H1 (cell line): ENCODE data around the gene SP1. TPM values are rescaled to one million over a fixed set of nuclear protein-coding genes. Genes with fewer than 3 reads are reported as not detected.
"Not testable (repeated sequence)": the region's sequence is repeated elsewhere in the genome, so short reads cannot be mapped to it uniquely, and the experiment has no call there.

Experiments used
- CTCF ChIA-PET: fragments of 300-600 bp; sonication (Branson Sonifier 250); formaldehyde crosslinking; loops from one replicate; lab custom pipeline; 2021; ENCODE audit not compliant: partially characterized antibody; lab: Charles Lee
- POLR2A ChIA-PET: fragments of 300-600 bp; sonication (Branson Sonifier 250); formaldehyde crosslinking; loops from one replicate; lab custom pipeline; 2021; ENCODE audit warnings: inconsistent platforms; ENCODE audit not compliant: partially characterized antibody; lab: Charles Lee
- DNase-seq, 2 experiments: peaks; one replicate each; pipeline versions ENCODE4 v3.0.0 to v3.0.0-alpha.2; 2010 to 2022; ENCODE audit warnings: low spot score in 2 of 2, low read depth in 1 of 2, mixed read lengths in 1 of 2
- FAIRE-seq: peaks from 2 replicates; lab custom pipeline; 2011; peaks lifted over from hg19 to GRCh38; lab: Jason Lieb, UNC
- H2AFZ ChIP-seq: 2 replicates; pipeline ENCODE4 v1.8.1; 2012; ENCODE audit warnings: low read length, inconsistent platforms
- H2AK5ac ChIP-seq: 2 replicates; pipeline ENCODE4 v1.6.1; 2013; ENCODE audit warnings: low read depth, low read length
- H2BK120ac ChIP-seq: replicated peaks from 2 replicates; pipeline ENCODE3; 2013; ENCODE audit warnings: low read depth, low read length, inconsistent platforms
- H2BK12ac ChIP-seq: 2 replicates; pipeline ENCODE4 v1.6.1; 2013; ENCODE audit warnings: low read depth, low read length
- H2BK15ac ChIP-seq: 2 replicates; pipeline ENCODE4 v1.6.1; 2013; ENCODE audit warnings: low read length
- H2BK20ac ChIP-seq: 2 replicates; pipeline ENCODE4 v1.6.1; 2013; ENCODE audit warnings: low read length
- H2BK5ac ChIP-seq: 2 replicates; pipeline ENCODE4 v1.6.1; 2013; ENCODE audit warnings: low read depth, low read length
- H3K14ac ChIP-seq: 2 replicates; pipeline ENCODE4 v1.6.1; 2013; ENCODE audit warnings: inconsistent platforms; ENCODE audit not compliant: insufficient read length
- H3K18ac ChIP-seq: 2 replicates; pipeline ENCODE4 v1.6.1; 2013; ENCODE audit warnings: low read length; ENCODE audit errors: extremely low read depth
- H3K23ac ChIP-seq: 2 replicates; pipeline ENCODE4 v1.6.1; 2013; ENCODE audit warnings: inconsistent platforms; ENCODE audit not compliant: insufficient read length
- H3K23me2 ChIP-seq: 2 replicates; pipeline ENCODE4 v1.6.1; 2013; ENCODE audit warnings: low read depth, low read length
- H3K27ac ChIP-seq: 2 replicates; pipeline ENCODE4 v1.6.1; 2011; ENCODE audit warnings: low read depth, low read length, inconsistent platforms
- H3K27me3 ChIP-seq, 4 experiments: replicated peaks in 1 of 4; 1 replicate in 1 of 4; 2 replicates in 3 of 4; pipeline versions ENCODE4 v1.6.1 to v1.8.1; 2011 to 2013; ENCODE audit warnings: low read length in 3 of 4, mild to moderate bottlenecking in 3 of 4, inconsistent platforms in 2 of 4, mixed read lengths in 2 of 4, moderate library complexity in 1 of 4; ENCODE audit not compliant: control insufficient read depth in 3 of 4, insufficient read depth in 3 of 4; ENCODE audit errors: extremely low read depth in 1 of 4
- H3K36me3 ChIP-seq, 4 experiments: 2 replicates each; pipeline versions ENCODE4 v1.6.1 to v1.8.1; 2011 to 2013; ENCODE audit warnings: mild to moderate bottlenecking in 4 of 4, low read length in 3 of 4, moderate library complexity in 2 of 4, control low read depth in 1 of 4, inconsistent platforms in 1 of 4; ENCODE audit not compliant: insufficient read depth in 4 of 4, control insufficient read depth in 2 of 4
- H3K4ac ChIP-seq: replicated peaks from 2 replicates; pipeline ENCODE3; 2013; ENCODE audit warnings: low read length, low read depth, mixed read lengths, inconsistent platforms; ENCODE audit not compliant: insufficient read length
- H3K4me1 ChIP-seq, 4 experiments: replicated peaks in 1 of 4; 1 replicate in 1 of 4; 2 replicates in 3 of 4; pipeline versions ENCODE4 v1.6.1 to v1.8.1; 2011 to 2013; ENCODE audit warnings: low read length in 3 of 4, inconsistent platforms in 2 of 4, mixed read lengths in 1 of 4; ENCODE audit not compliant: insufficient read depth in 4 of 4, control insufficient read depth in 3 of 4
- H3K4me2 ChIP-seq, 2 experiments: 2 replicates each; pipeline versions ENCODE4 v1.6.1 to v1.8.1; 2011 to 2013; ENCODE audit warnings: low read depth in 2 of 2, low read length in 2 of 2, control low read depth in 1 of 2, inconsistent platforms in 1 of 2, mild to moderate bottlenecking in 1 of 2; ENCODE audit not compliant: insufficient read depth in 1 of 2
- H3K4me3 ChIP-seq, 4 experiments: fragments of 200-600, 300-600 bp in 1 of 4; sonication (generic), shearing (Covaris generic), sonication (Bioruptor Twin) in 1 of 4; 2 replicates each; pipeline versions ENCODE4 v1.5.1 to v1.8.1; 2011 to 2016; ENCODE audit warnings: low read length in 4 of 4, low read depth in 3 of 4, control low read depth in 2 of 4, inconsistent platforms in 2 of 4, mild to moderate bottlenecking in 2 of 4, mixed read lengths in 1 of 4, moderate library complexity in 1 of 4; ENCODE audit not compliant: insufficient read depth in 2 of 4; ENCODE audit errors: extremely low read depth in 1 of 4
- H3K56ac ChIP-seq: replicated peaks from 2 replicates; pipeline ENCODE3; 2013; ENCODE audit warnings: low read depth, mild to moderate bottlenecking, mixed read lengths, low read length, inconsistent platforms; ENCODE audit not compliant: insufficient read length
- H3K79me1 ChIP-seq: 2 replicates; pipeline ENCODE4 v1.6.1; 2013; ENCODE audit warnings: low read depth, low read length, control low read depth
- H3K79me2 ChIP-seq, 2 experiments: 2 replicates each; pipeline versions ENCODE4 v1.6.1 to v1.8.1; 2012 to 2013; ENCODE audit warnings: low read length in 2 of 2, mild to moderate bottlenecking in 2 of 2, inconsistent platforms in 1 of 2; ENCODE audit not compliant: insufficient read depth in 2 of 2, control insufficient read depth in 1 of 2
- H3K9ac ChIP-seq, 4 experiments: replicated peaks in 1 of 4; 1 replicate in 1 of 4; 2 replicates in 3 of 4; pipeline versions ENCODE4 v1.6.1 to v1.8.1; 2011 to 2013; ENCODE audit warnings: low read depth in 3 of 4, low read length in 3 of 4, control low read depth in 2 of 4, mild to moderate bottlenecking in 2 of 4, moderate library complexity in 2 of 4, inconsistent platforms in 1 of 4; ENCODE audit errors: extremely low read depth in 1 of 4
- H3K9me3 ChIP-seq, 2 experiments: 2 replicates each; pipeline versions ENCODE4 v1.6.1 to v1.8.1; 2012 to 2013; ENCODE audit warnings: mild to moderate bottlenecking in 2 of 2, moderate library complexity in 2 of 2, control low read depth in 1 of 2, inconsistent platforms in 1 of 2, low read depth in 1 of 2, low read length in 1 of 2, mixed read lengths in 1 of 2; ENCODE audit not compliant: insufficient read depth in 2 of 2
- H4K20me1 ChIP-seq, 2 experiments: replicated peaks in 1 of 2; 2 replicates each; pipeline versions ENCODE3 to v1.8.1; 2011 to 2013; ENCODE audit warnings: inconsistent platforms in 2 of 2, low read length in 2 of 2, mild to moderate bottlenecking in 1 of 2; ENCODE audit not compliant: insufficient read depth in 2 of 2, control insufficient read depth in 1 of 2
- H4K5ac ChIP-seq: 2 replicates; pipeline ENCODE4 v1.6.1; 2013; ENCODE audit warnings: low read length, low read depth, mixed read lengths, inconsistent platforms; ENCODE audit not compliant: insufficient read length
- H4K8ac ChIP-seq: 2 replicates; pipeline ENCODE4 v1.8.0; 2013; ENCODE audit warnings: mild to moderate bottlenecking, moderate library complexity, low read length, inconsistent platforms; ENCODE audit not compliant: insufficient read depth; ENCODE audit errors: extremely low read depth
- H4K91ac ChIP-seq: replicated peaks from 2 replicates; pipeline ENCODE3; 2013; ENCODE audit warnings: low read length, mixed read lengths, inconsistent platforms; ENCODE audit not compliant: insufficient read length
- WGBS, 2 experiments: shearing (Covaris generic) in 1 of 2; methylation state at CpG; one replicate each; pipeline versions ENCODE4 v1.1.6 to v1.1.7; 2013 to 2015; ENCODE audit warnings: low lambda C conversion rate in 2 of 2, mixed read lengths in 2 of 2, inconsistent platforms in 1 of 2, low coverage in 1 of 2, missing lambda C conversion rate in 1 of 2; ENCODE audit not compliant: insufficient replicate concordance in 2 of 2, insufficient coverage in 1 of 2, insufficient read length in 1 of 2; ENCODE audit errors: extremely low coverage in 1 of 2, missing lambda C conversion rate in 1 of 2; 5-methylcytosine and 5-hydroxymethylcytosine counted together
- polyA plus RNA-seq, 7 experiments: library from polyadenylated mRNA; depleted of rRNA in 3 of 7; stranded (reverse) in 5 of 7; unstranded in 2 of 7; fragments of >200 nt in 5 of 7; fragments of 200-250 nt in 2 of 7; gene quantifications; 1 replicate in 5 of 7; 2 replicates in 1 of 7; 4 replicates in 1 of 7; pipeline versions ENCODE4 v1.2.1 to v1.2.3, GENCODE V29; 2011 to 2013; ENCODE audit warnings: missing spikeins in 2 of 7, mixed read lengths in 2 of 7
- total RNA-seq: library from RNA; stranded (reverse); fragmentation: NEBNext Ultra II Directional; extraction: Animal tissue kit (Norgen Biotek cat#: 25700); gene quantifications from 2 replicates; pipeline ENCODE4 v1.2.1, GENCODE V29; 2021

SP1 gene
- total and polyA plus RNA-seq, 2 of the 8 experiments (the other 6 are each of a cell fraction or from before 2014, with no cell fraction given): 50.7 to 75.2 TPM

DNA sequence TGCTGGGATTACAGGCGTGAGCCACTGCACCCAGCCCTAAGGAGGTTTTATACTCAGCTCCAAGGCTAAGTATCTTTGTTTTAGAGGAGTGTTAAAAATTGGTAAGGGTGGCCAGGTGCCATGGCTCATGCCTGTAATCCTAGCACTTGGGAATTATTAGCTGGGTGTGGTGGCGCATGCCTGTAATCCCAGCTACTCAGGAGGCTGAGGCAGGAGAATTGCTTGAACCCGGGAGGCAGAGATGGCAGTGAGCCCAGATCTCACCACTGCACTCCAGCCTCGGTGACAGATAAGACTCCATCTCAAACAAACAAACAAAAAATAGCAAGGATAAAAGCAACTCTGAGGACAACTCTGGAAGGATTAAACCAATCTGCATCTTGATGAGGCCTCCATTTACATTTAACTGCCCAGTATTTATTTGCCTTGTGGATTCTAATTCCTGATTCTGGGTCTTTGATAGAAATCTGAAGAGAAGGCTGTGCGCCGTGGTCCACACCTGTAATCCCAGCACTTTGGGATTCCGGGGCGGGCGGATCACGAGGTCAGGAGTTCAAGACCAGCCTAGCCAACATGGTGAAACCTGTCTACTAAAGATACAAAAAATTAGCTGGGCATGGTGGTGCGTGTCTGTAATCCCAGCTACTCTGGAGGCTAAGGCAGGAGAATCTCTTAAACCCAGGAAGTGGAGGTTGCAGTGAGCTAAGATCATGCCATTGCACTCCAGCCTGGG, 64.8 kb downstream of the SP1 start:
- not testable (repeated sequence) for H4K20me1 ChIP-seq, H3K27ac ChIP-seq, H3K4me1 ChIP-seq, H3K4me3 ChIP-seq, FAIRE-seq, H3K27me3 ChIP-seq, H2AFZ ChIP-seq, H3K79me2 ChIP-seq, H3K79me1 ChIP-seq, H3K4ac ChIP-seq, H2BK120ac ChIP-seq, DNase-seq, H4K5ac ChIP-seq, H2BK15ac ChIP-seq, H2BK5ac ChIP-seq, H3K23ac ChIP-seq, H4K8ac ChIP-seq, H3K9me3 ChIP-seq, H4K91ac ChIP-seq, H3K56ac ChIP-seq, H3K18ac ChIP-seq, H3K14ac ChIP-seq, H2AK5ac ChIP-seq, H2BK12ac ChIP-seq, H3K9ac ChIP-seq, H3K23me2 ChIP-seq, H2BK20ac ChIP-seq
- 96% methylated on average over 11 of the region's 11 CpGs; no CpG with 5 or more reads in 1 of the 2 experiments for WGBS, 2 experiments
- Histone ChIP-seq H3K4me2 (peak overlapping the region in 1 of 2 experiments; percentile 90; a peak in 1 of 4 replicates), H3K36me3 (peaks cover 0 to 20% (median 12%) of the 10 kb centered on the region in 4 experiments; a peak in 4 of 8 replicates)
- CTCF ChIA-PET: interaction anchor here (0.6 to 1.2 kb wide), 3 partner anchors 10 to 92 kb away, joined by 3 to 6 read pairs (median 3); no protein-coding TSS in a partner anchor
- POLR2A ChIA-PET: interaction anchor here (0.8 to 57.6 kb wide), 3 partner anchors 9 to 49 kb away, joined by 3 to 3397 read pairs (median 15); partner anchors contain the start of genes MAP3K12, NPFF and TARBP2
